Upper lobe of left lung (tissue), 6 donors: ENCODE measurements around the gene ANKS4B. TPM values are rescaled to one million over a fixed set of nuclear protein-coding genes. Genes with fewer than 3 reads are reported as not detected.
A peak's percentile ranks its signal among the peaks of the same experiment; 100 is the strongest.
"Not testable (repeated sequence)": the region's sequence is repeated elsewhere in the genome, so short reads cannot be mapped to it uniquely, and the experiment has no call there.

Experiments
- ATAC-seq, 2 donors: fragments of 200-7000 bp; cut with Tn5 transposase; one replicate each; pipeline ENCODE4 v1.9.1; 2022; ENCODE audit warnings: mild to moderate bottlenecking in 2 of 2, moderate library complexity in 2 of 2; ENCODE audit not compliant: low FRiP score in 2 of 2
- DNase-seq, 2 donors: peaks; one replicate each; pipeline ENCODE4 v3.0.0-alpha.2; 2019 to 2020
- H3K27ac ChIP-seq, 4 donors: fragments of 200-600 bp; sonication (generic); one replicate each; pipeline ENCODE4 v1.5.1; 2016 to 2019
- H3K27me3 ChIP-seq, 4 donors: fragments of 200-600 bp; sonication (generic); one replicate each; pipeline ENCODE4 v1.5.1; 2017 to 2019
- H3K36me3 ChIP-seq, 4 donors: fragments of 200-600 bp; sonication (generic); one replicate each; pipeline ENCODE4 v1.5.1; 2016 to 2019
- H3K4me1 ChIP-seq, 4 donors: fragments of 200-600 bp; sonication (generic); one replicate each; pipeline ENCODE4 v1.5.1; 2018 to 2019
- H3K4me3 ChIP-seq, 4 donors: fragments of 200-600 bp; sonication (generic); one replicate each; pipeline ENCODE4 v1.5.1; 2017 to 2019; ENCODE audit warnings: mild to moderate bottlenecking in 2 of 4, moderate library complexity in 1 of 4
- H3K9me3 ChIP-seq, 4 donors: fragments of 200-600 bp; sonication (generic); one replicate each; pipeline ENCODE4 v1.5.1; 2018 to 2019
- EP300 ChIP-seq, 4 donors: sonication (generic); formaldehyde crosslinking; IDR thresholded peaks; one replicate each; pipeline ENCODE4 v1.5.1; 2017; ENCODE audit warnings: antibody characterized with exemption in 4 of 4, control low read depth in 2 of 4
- POLR2A ChIP-seq, 4 donors: fragments of 450-650 bp; IDR thresholded peaks; one replicate each; pipeline ENCODE4 v1.5.1; 2016 to 2017; ENCODE audit warnings: antibody characterized with exemption in 4 of 4, mild to moderate bottlenecking in 2 of 4
- POLR2AphosphoS5 ChIP-seq, 2 donors: sonication (generic); formaldehyde crosslinking; IDR thresholded peaks; one replicate each; pipeline ENCODE4 v1.5.1; 2017; ENCODE audit warnings: antibody characterized with exemption in 2 of 2
- WGBS, 2 donors: methylation state at CpG; one replicate each; pipeline ENCODE4 v1.1.5; 2017 to 2018; 5-methylcytosine and 5-hydroxymethylcytosine counted together
- total RNA-seq, 6 donors: library from RNA; depleted of rRNA in 4 of 6; stranded (reverse); fragments of >200 nt in 4 of 6; gene quantifications; one replicate each; pipeline versions ENCODE4 v1.1.0 to v1.2.1, GENCODE V29; 2016 to 2021
- TF ChIP-seq, protein P1 (sequence below), 6 experiments: fragments of 450-650 bp in 4 of 6; fragments of 200-600 bp in 2 of 6; sonication (generic) in 2 of 6; IDR thresholded peaks; one replicate each; pipeline ENCODE4 v1.5.1; 2016 to 2019; ENCODE audit warnings: antibody characterized with exemption in 6 of 6
- donor health status: DM: no; HTN: no; CAD: no; lungs with moderate emphysema.
- donor health status: DM: no; HTN: yes; CAD: no; lungs with severe emphysema.

ANKS4B gene
- total RNA-seq, 6 donors from 2014 or later: 0.06 TPM; not detected in 5

DNA sequence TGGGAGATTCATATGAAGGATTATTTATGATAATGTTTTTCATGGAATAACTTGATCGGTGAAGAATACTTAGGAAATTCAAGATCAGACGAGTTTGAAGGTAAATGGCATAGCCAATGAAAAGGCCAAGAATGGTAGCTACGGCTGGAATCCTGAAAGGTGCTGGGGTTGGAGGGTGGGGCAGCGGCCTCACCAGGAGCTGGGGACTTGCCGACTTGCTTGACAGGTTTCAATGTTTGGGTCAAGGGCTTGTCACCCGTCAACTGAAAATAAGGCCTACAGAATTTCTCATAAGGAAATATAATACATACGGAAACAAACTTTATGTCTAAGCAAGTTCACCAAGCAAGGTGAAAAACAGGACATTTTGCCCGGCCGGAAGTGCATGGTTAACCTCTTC lies 34.7 kb downstream of the ANKS4B start:
- no peak for ATAC-seq
- 76 to 83% methylated on average over 9 of the region's 9 CpGs for WGBS, 2 donors

DNA sequence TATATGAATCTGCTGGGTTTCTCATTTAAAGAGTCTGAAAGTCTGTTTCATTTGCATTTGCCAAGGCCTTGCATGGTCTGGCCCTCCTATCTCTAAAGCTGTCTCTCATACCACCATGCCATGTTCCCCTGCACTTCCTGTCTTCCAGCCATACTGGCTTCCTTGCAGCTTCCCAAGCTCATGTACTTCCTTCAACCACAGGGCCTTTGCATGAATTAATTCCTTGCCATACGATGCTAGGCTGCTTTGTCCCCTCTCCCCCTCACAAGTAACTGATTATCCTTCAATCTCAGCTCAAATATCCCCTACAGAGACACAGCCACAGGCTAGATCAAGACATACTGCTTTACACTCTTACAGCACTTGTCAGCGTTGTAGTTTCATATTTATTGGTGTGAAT lies 38.8 kb downstream of the ANKS4B start:
- H3K9me3 ChIP-seq: no peaks in the 10 kb centered on the region
- no peak overlapping the region for H3K27ac ChIP-seq
- no peak for TF ChIP-seq EP300 (IDR thresholded peaks at IDR 0.05)
- TF ChIP-seq POLR2A (IDR thresholded peaks at IDR 0.05): no peak
- no peak for TF ChIP-seq POLR2AphosphoS5 (IDR thresholded peaks at IDR 0.05)
- TF ChIP-seq, protein P1, sequence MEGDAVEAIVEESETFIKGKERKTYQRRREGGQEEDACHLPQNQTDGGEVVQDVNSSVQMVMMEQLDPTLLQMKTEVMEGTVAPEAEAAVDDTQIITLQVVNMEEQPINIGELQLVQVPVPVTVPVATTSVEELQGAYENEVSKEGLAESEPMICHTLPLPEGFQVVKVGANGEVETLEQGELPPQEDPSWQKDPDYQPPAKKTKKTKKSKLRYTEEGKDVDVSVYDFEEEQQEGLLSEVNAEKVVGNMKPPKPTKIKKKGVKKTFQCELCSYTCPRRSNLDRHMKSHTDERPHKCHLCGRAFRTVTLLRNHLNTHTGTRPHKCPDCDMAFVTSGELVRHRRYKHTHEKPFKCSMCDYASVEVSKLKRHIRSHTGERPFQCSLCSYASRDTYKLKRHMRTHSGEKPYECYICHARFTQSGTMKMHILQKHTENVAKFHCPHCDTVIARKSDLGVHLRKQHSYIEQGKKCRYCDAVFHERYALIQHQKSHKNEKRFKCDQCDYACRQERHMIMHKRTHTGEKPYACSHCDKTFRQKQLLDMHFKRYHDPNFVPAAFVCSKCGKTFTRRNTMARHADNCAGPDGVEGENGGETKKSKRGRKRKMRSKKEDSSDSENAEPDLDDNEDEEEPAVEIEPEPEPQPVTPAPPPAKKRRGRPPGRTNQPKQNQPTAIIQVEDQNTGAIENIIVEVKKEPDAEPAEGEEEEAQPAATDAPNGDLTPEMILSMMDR (IDR thresholded peaks at IDR 0.05): no peak
- H3K36me3 ChIP-seq: no peaks in the 10 kb centered on the region
- 83 to 84% methylated on average over 2 of the region's 2 CpGs for WGBS, 2 donors
- H3K27me3 ChIP-seq: peaks cover 0 to 9% (median under 1%) of the 10 kb centered on the region in 4 donors
- H3K4me1 ChIP-seq: peaks cover 0 to 3% (median 0%) of the 10 kb centered on the region in 4 donors
- DNase-seq (no peak), ATAC-seq (no peak)
- no peak overlapping the region for H3K4me3 ChIP-seq

More for the DNA sequence above, 34.7 kb downstream of the ANKS4B start:
- Histone ChIP-seq H3K27ac (no peak overlapping the region), H3K36me3 (no peaks in the 10 kb centered on the region), H3K9me3 (no peaks in the 10 kb centered on the region), H3K4me3 (no peak overlapping the region), H3K27me3 (no peaks in the 10 kb centered on the region), H3K4me1 (peaks cover 0 to 3% (median 0%) of the 10 kb centered on the region in 4 donors)
- no peak for TF ChIP-seq EP300 (IDR thresholded peaks at IDR 0.05)
- no peak for TF ChIP-seq POLR2A (IDR thresholded peaks at IDR 0.05)
- TF ChIP-seq, protein P1 (IDR thresholded peaks at IDR 0.05): no peak
- no peak for TF ChIP-seq POLR2AphosphoS5 (IDR thresholded peaks at IDR 0.05)
- peak in 1 of 2 donors; percentile 35 for DNase-seq

DNA sequence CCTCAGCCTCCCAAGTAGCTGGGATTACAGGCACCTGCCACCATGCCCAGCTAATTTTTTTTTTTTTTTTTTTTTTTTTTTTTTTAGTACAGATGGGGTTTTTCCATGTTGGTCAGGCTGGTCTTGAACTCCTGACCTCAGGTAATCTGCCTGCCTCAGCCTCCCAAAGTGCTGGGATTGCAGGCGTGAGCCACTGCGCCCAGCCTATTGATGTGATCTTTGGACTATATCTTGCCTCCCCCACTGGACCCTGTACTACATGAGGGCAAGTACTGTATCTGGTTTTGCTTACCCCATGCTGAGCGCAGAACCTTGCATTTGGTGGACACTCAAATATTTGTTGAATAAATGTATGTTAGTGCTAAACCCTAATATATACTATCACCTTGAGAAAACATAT lies 39.3 kb downstream of the ANKS4B start:
- not testable (repeated sequence) for ATAC-seq, H3K36me3 ChIP-seq, H3K4me1 ChIP-seq, DNase-seq, H3K4me3 ChIP-seq, H3K9me3 ChIP-seq, H3K27ac ChIP-seq
- 100% methylated on average over 1 to 3 of the region's 3 CpGs for WGBS, 2 donors
- H3K27me3 ChIP-seq: peaks cover 0 to 14% (median 5%) of the 10 kb centered on the region in 4 donors

DNA sequence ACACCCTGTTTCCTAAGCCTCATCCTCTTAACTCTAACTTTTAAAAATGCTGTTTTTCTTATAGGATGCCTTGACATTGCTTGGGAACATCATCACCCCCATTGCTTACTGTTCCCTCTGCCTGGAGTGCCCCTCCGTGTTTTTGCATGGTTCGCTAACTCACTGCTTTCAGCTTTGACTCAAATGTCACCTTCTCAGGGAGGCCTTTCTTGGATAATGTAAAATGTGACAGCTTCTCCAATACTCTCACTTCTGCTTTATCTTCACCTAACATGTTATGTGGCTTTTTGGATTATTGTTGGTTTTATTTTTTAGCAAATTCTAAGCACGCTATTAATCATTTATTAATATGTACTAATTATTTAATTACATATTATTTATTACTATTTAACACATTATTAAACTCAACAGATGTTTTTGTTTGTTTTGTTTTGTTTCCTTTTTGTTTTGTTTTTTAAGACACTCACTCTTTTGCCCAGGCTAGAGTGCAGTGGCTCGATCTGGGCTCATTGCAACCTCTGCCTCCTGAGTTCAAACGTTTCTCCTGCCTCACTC lies 40.8 kb downstream of the ANKS4B start:
- H3K36me3 ChIP-seq: no peaks in the 10 kb centered on the region
- peaks cover 0 to 20% (median 9%) of the 10 kb centered on the region in 4 donors for H3K27me3 ChIP-seq
- no peak overlapping the region for H3K27ac ChIP-seq
- no peaks in the 10 kb centered on the region for H3K9me3 ChIP-seq
- peaks cover 8 to 11% (median 9%) of the 10 kb centered on the region in 4 donors for H3K4me1 ChIP-seq
- TF ChIP-seq EP300 (IDR thresholded peaks at IDR 0.05) (no peak), POLR2AphosphoS5 (IDR thresholded peaks at IDR 0.05) (no peak), POLR2A (IDR thresholded peaks at IDR 0.05) (no peak)
- TF ChIP-seq, protein P1 (IDR thresholded peaks at IDR 0.05): no peak
- DNase-seq (no peak), ATAC-seq (no peak)
- H3K4me3 ChIP-seq: no peak overlapping the region
- WGBS, 2 donors: 83 to 88% methylated on average over 5 of the region's 5 CpGs

DNA sequence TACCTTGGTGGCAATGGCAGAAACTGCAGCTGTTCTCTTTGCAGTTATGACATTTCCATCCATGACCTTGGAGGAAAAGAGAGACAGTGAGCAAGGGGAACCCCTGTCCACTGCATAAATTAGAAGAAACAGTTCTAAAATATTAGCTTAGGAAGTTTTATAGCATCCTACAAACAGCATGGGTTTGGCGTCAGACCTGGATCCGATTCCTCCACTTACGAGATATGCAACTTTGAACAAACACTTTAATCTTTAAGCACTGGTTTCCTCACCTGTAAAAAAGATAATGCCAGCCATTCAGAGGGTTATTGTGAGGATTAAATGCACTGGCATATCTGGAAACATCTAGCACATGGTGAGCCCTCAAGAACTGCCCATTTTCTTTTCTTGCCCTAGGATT lies 42.0 kb downstream of the ANKS4B start:
- DNase-seq (no peak), ATAC-seq (no peak)
- Histone ChIP-seq H3K27me3 (peaks cover 0 to 20% (median 9%) of the 10 kb centered on the region in 4 donors), H3K4me1 (peaks cover 8 to 11% (median 9%) of the 10 kb centered on the region in 4 donors), H3K27ac (no peak overlapping the region), H3K9me3 (no peaks in the 10 kb centered on the region), H3K36me3 (no peaks in the 10 kb centered on the region), H3K4me3 (no peak overlapping the region)
- TF ChIP-seq, protein P1 (IDR thresholded peaks at IDR 0.05): no peak
- no peak for TF ChIP-seq EP300 (IDR thresholded peaks at IDR 0.05)
- no peak for TF ChIP-seq POLR2AphosphoS5 (IDR thresholded peaks at IDR 0.05)
- no peak for TF ChIP-seq POLR2A (IDR thresholded peaks at IDR 0.05)
- 72 to 85% methylated on average over 3 of the region's 3 CpGs for WGBS, 2 donors
